ENCODE data around the gene AFAP1L2. TPM values are rescaled to one million over a fixed set of nuclear protein-coding genes. Genes with fewer than 3 reads are reported as not detected.

AFAP1L2 gene
- polyA plus RNA-seq (2012; ENCODE audit: insufficient read depth, insufficient read length, low read depth), result 1.4 TPM

GRCh38 chr10:114404171-114405010, at the start of gene AFAP1L2:
Gene AFAP1L2 (minus strand): TSS chr10:114404502. CDS start chr10:114404455, 47 bp downstream.
- Histone ChIP-seq H3K4me1 (no peaks in the 10 kb centered on the region), H3K9me3 (no peaks in the 10 kb centered on the region), H3K4me3 (ENCODE audit: low read depth, low read length) (peak within 1 kb of the TSS; percentile 12), H3K36me3 (no peaks in the 10 kb centered on the region), H3K27me3 (peaks cover 38% of the 10 kb centered on the region)
- DNase-seq, result peak; percentile 11
- no peak for TF ChIP-seq CTCF (IDR thresholded peaks at IDR 0.05; ENCODE audit: low read depth, low read length)

GRCh38 chr10:114453576-114453975, 49.3 kb upstream of the AFAP1L2 start:
- H3K4me3 ChIP-seq (ENCODE audit: low read depth, low read length), result no peak overlapping the region
- no peaks in the 10 kb centered on the region for H3K27me3 ChIP-seq
- H3K9me3 ChIP-seq, result no peaks in the 10 kb centered on the region
- no peak for DNase-seq
- H3K36me3 ChIP-seq, result peaks cover 4% of the 10 kb centered on the region
- H3K4me1 ChIP-seq, result no peaks in the 10 kb centered on the region
- TF ChIP-seq CTCF (IDR thresholded peaks at IDR 0.05; ENCODE audit: low read depth, low read length), result no peak

- DNase-seq, result no peak
- TF ChIP-seq CTCF (IDR thresholded peaks at IDR 0.05; ENCODE audit: low read depth, low read length), result no peak
- no peaks in the 10 kb centered on the region for H3K4me1 ChIP-seq
- no peaks in the 10 kb centered on the region for H3K9me3 ChIP-seq
- H3K27me3 ChIP-seq, result no peaks in the 10 kb centered on the region
- H3K4me3 ChIP-seq (ENCODE audit: low read depth, low read length), result no peak overlapping the region
- H3K36me3 ChIP-seq, result peaks cover 10% of the 10 kb centered on the region; the same call in 1 of the 2 replicates
Measured at GRCh38 chr10:114448897-114449296, 44.6 kb upstream of the AFAP1L2 start.

- DNase-seq, result no peak
- Histone ChIP-seq H3K4me3 (ENCODE audit: low read depth, low read length) (no peak overlapping the region), H3K9me3 (no peaks in the 10 kb centered on the region), H3K36me3 (peaks cover 16% of the 10 kb centered on the region), H3K27me3 (no peaks in the 10 kb centered on the region), H3K4me1 (no peaks in the 10 kb centered on the region)
- TF ChIP-seq CTCF (IDR thresholded peaks at IDR 0.05; ENCODE audit: low read depth, low read length), result no peak
Measured at GRCh38 chr10:114445332-114445731, 41.0 kb upstream of the AFAP1L2 start.

- Histone ChIP-seq H3K9me3 (no peaks in the 10 kb centered on the region), H3K4me1 (no peaks in the 10 kb centered on the region), H3K4me3 (ENCODE audit: low read depth, low read length) (no peak overlapping the region), H3K27me3 (no peaks in the 10 kb centered on the region), H3K36me3 (peaks cover 21% of the 10 kb centered on the region)
- DNase-seq, result no peak
- TF ChIP-seq CTCF (IDR thresholded peaks at IDR 0.05; ENCODE audit: low read depth, low read length), result no peak
Measured at GRCh38 chr10:114444819-114445218, 40.5 kb upstream of the AFAP1L2 start.

- Histone ChIP-seq H3K9me3 (no peaks in the 10 kb centered on the region), H3K36me3 (peaks cover 40% of the 10 kb centered on the region), H3K4me1 (no peaks in the 10 kb centered on the region), H3K4me3 (ENCODE audit: low read depth, low read length) (no peak overlapping the region), H3K27me3 (no peaks in the 10 kb centered on the region)
- no peak for TF ChIP-seq CTCF (IDR thresholded peaks at IDR 0.05; ENCODE audit: low read depth, low read length)
- no peak for DNase-seq
Measured at GRCh38 chr10:114442091-114442630, 37.9 kb upstream of the AFAP1L2 start.

All from BE2C (cell line).